ENCODE results near the gene SLC12A8. TPM values are rescaled to one million over a fixed set of nuclear protein-coding genes. Genes with fewer than 3 reads are reported as not detected.
A peak's percentile ranks its signal among the peaks of the same experiment; 100 is the strongest.

Gene SLC12A8
- total and polyA plus RNA-seq, 5 experiments from 2014 or later: 0.19 to 0.29 TPM; not detected in 3

- H3K4me1 Mint-ChIP-seq: peaks cover 13 to 40% (median 27%) of the 10 kb centered on the region in 4 donors
- H3K36me3 Mint-ChIP-seq: peaks cover 0 to 12% (median 3%) of the 10 kb centered on the region in 3 donors
- peak overlapping the region in 1 of 10 donors; percentile 47 for H3K27ac Mint-ChIP-seq
- no peak overlapping the region for H3K4me3 Mint-ChIP-seq
- no peaks in the 10 kb centered on the region for H3K9me3 Mint-ChIP-seq
- POLR2A ChIA-PET: no interaction called here
- ATAC-seq: no peak
- no peak for DNase-seq
- no peaks in the 10 kb centered on the region for H3K27me3 Mint-ChIP-seq
Measured at GRCh38 chr3:125043599-125044151, 168.9 kb downstream of the SLC12A8 start.

- H3K4me3 Mint-ChIP-seq: no peak overlapping the region
- peaks cover 7 to 40% (median 23%) of the 10 kb centered on the region in 4 donors for H3K4me1 Mint-ChIP-seq
- no peaks in the 10 kb centered on the region for H3K27me3 Mint-ChIP-seq
- no peak for DNase-seq
- no peaks in the 10 kb centered on the region for H3K9me3 Mint-ChIP-seq
- no peak for ATAC-seq
- H3K36me3 Mint-ChIP-seq: peaks cover 0 to 11% (median 3%) of the 10 kb centered on the region in 3 donors
- H3K27ac Mint-ChIP-seq: no peak overlapping the region
- POLR2A ChIA-PET: no interaction called here
Measured at GRCh38 chr3:125042725-125043406, 169.7 kb downstream of the SLC12A8 start.

GRCh38 chr3:125039131-125040100 is 173.1 kb downstream of the SLC12A8 start:
- peak overlapping the region in 2 of 10 donors; percentile 65 to 72 for H3K27ac Mint-ChIP-seq
- H3K27me3 Mint-ChIP-seq: no peaks in the 10 kb centered on the region
- no peak for DNase-seq
- ATAC-seq: no peak
- no peak overlapping the region for H3K4me3 Mint-ChIP-seq
- POLR2A ChIA-PET: no interaction called here
- H3K9me3 Mint-ChIP-seq: peaks cover 0 to 22% (median 5%) of the 10 kb centered on the region in 9 donors
- H3K4me1 Mint-ChIP-seq: peaks cover 4 to 46% (median 18%) of the 10 kb centered on the region in 4 donors
- peaks cover 0 to 19% (median 10%) of the 10 kb centered on the region in 3 donors for H3K36me3 Mint-ChIP-seq

GRCh38 chr3:125037498-125038150 is 174.9 kb downstream of the SLC12A8 start:
- no peaks in the 10 kb centered on the region for H3K27me3 Mint-ChIP-seq
- H3K27ac Mint-ChIP-seq: peak overlapping the region in 1 of 10 donors; percentile 12
- ATAC-seq (no peak), DNase-seq (no peak)
- H3K36me3 Mint-ChIP-seq: peaks cover 0 to 16% (median 4%) of the 10 kb centered on the region in 3 donors
- POLR2A ChIA-PET: no interaction called here
- H3K4me3 Mint-ChIP-seq: peak overlapping the region in 1 of 10 donors; percentile 1
- H3K9me3 Mint-ChIP-seq: peaks cover 0 to 22% (median 5%) of the 10 kb centered on the region in 9 donors
- peaks cover 4 to 47% (median 23%) of the 10 kb centered on the region in 4 donors for H3K4me1 Mint-ChIP-seq

GRCh38 chr3:125035217-125035616 is 177.3 kb downstream of the SLC12A8 start:
- POLR2A ChIA-PET: no interaction called here
- DNase-seq (no peak), ATAC-seq (no peak)
- peaks cover 7 to 53% (median 32%) of the 10 kb centered on the region in 4 donors for H3K4me1 Mint-ChIP-seq
- H3K9me3 Mint-ChIP-seq: peaks cover 0 to 22% (median 5%) of the 10 kb centered on the region in 9 donors
- H3K36me3 Mint-ChIP-seq: peaks cover 0 to 16% (median 2%) of the 10 kb centered on the region in 3 donors
- no peak overlapping the region for H3K27ac Mint-ChIP-seq
- H3K27me3 Mint-ChIP-seq: no peaks in the 10 kb centered on the region
- H3K4me3 Mint-ChIP-seq: no peak overlapping the region

- POLR2A ChIA-PET: no interaction called here
- peaks cover 0 to 26% (median 8%) of the 10 kb centered on the region in 3 donors for H3K36me3 Mint-ChIP-seq
- no peaks in the 10 kb centered on the region for H3K27me3 Mint-ChIP-seq
- H3K9me3 Mint-ChIP-seq: peaks cover 0 to 22% (median 5%) of the 10 kb centered on the region in 9 donors
- no peak overlapping the region for H3K27ac Mint-ChIP-seq
- no peak overlapping the region for H3K4me3 Mint-ChIP-seq
- H3K4me1 Mint-ChIP-seq: peaks cover 7 to 41% (median 27%) of the 10 kb centered on the region in 4 donors
- DNase-seq: no peak
- ATAC-seq: no peak
Measured at GRCh38 chr3:125033616-125034015, 178.9 kb downstream of the SLC12A8 start.

- DNase-seq (no peak), ATAC-seq (no peak)
- Mint-ChIP-seq H3K4me1 (peaks cover 10 to 42% (median 30%) of the 10 kb centered on the region in 4 donors), H3K27ac (no peak overlapping the region), H3K36me3 (peaks cover 5 to 31% (median 13%) of the 10 kb centered on the region in 3 donors), H3K9me3 (peaks cover 0 to 22% (median 5%) of the 10 kb centered on the region in 9 donors), H3K27me3 (peaks cover 0 to 1% (median 0%) of the 10 kb centered on the region in 5 donors), H3K4me3 (no peak overlapping the region)
- POLR2A ChIA-PET: no interaction called here
Measured at GRCh38 chr3:125033135-125033534, 179.4 kb downstream of the SLC12A8 start.

- peaks cover 0 to 22% (median 5%) of the 10 kb centered on the region in 9 donors for H3K9me3 Mint-ChIP-seq
- no peak overlapping the region for H3K4me3 Mint-ChIP-seq
- peak overlapping the region in 3 of 10 donors; percentile 16 to 50 (median 37) for H3K27ac Mint-ChIP-seq
- POLR2A ChIA-PET: no interaction called here
- H3K36me3 Mint-ChIP-seq: peaks cover 6 to 33% (median 17%) of the 10 kb centered on the region in 3 donors
- DNase-seq: no peak
- H3K4me1 Mint-ChIP-seq: peaks cover 10 to 38% (median 28%) of the 10 kb centered on the region in 4 donors
- H3K27me3 Mint-ChIP-seq: peaks cover 0 to 1% (median 0%) of the 10 kb centered on the region in 5 donors
- ATAC-seq: no peak
Measured at GRCh38 chr3:125032683-125033082, 179.9 kb downstream of the SLC12A8 start.

Small RNA genes within 50 kb of the gene (microRNA-seq; reads per million reads assigned to microRNA genes)
- not detected for gene MIR5092 (ENCODE audit: borderline microRNAs expressed)

Other genes with a start within 250 kb of the SLC12A8 start
- gene HEG1, start 156.8 kb downstream of the SLC12A8 start, total RNA-seq: 10 to 100 TPM in 1 of 2 experiments, 1 to 10 TPM in 1; 9.2 to 10.3 TPM
- gene HEG1, start 156.8 kb downstream of the SLC12A8 start, polyA plus RNA-seq: 1 to 10 TPM; 1.5 to 2.3 (median 1.6) TPM
- gene ZNF148, start 162.6 kb upstream of the SLC12A8 start, total RNA-seq: 10 to 100 TPM; 62.5 to 67.1 TPM
- gene ZNF148, start 162.6 kb upstream of the SLC12A8 start, polyA plus RNA-seq: 100 to 1,000 TPM in 1 of 3 donors, 10 to 100 TPM in 2; 80.7 to 100 (median 85.9) TPM

All from naive thymus-derived CD8-positive, alpha-beta T cell (primary cell).